Gastrocnemius medialis (tissue), 4 donors: ENCODE measurements around the gene MGME1.

ENCODE experiments used
- CTCF ChIP-seq, 5 experiments: fragments of 450-650 bp in 3 of 5; fragments of 200-600 bp in 2 of 5; sonication (generic) in 2 of 5; IDR thresholded peaks in 4 of 5; conservative IDR thresholded peaks in 1 of 5; 1 replicate in 4 of 5; 2 replicates in 1 of 5; pipeline ENCODE4 v1.5.1; 2016 to 2019; ENCODE audit warnings: antibody characterized with exemption in 5 of 5, mild to moderate bottlenecking in 3 of 5, moderate library complexity in 3 of 5
- POLR2A ChIP-seq, 2 donors: fragments of 450-650 bp; IDR thresholded peaks; one replicate each; pipeline ENCODE4 v1.6.1; 2017; ENCODE audit warnings: antibody characterized with exemption in 2 of 2, mild to moderate bottlenecking in 2 of 2, moderate library complexity in 2 of 2

GRCh38 chr20:17985388-17986018, 16.7 kb downstream of the MGME1 start:
- TF ChIP-seq POLR2A (IDR thresholded peaks at IDR 0.05) (no peak), CTCF (IDR thresholded peaks at IDR 0.05 in 4 of 5, conservative IDR thresholded peaks at IDR 0.05 in 1 of 5) (no peak)
